Neural progenitor cell (in vitro differentiated cells): Measurements from ENCODE around the gene PCDH8. TPM values are rescaled to one million over a fixed set of nuclear protein-coding genes. Genes with fewer than 3 reads are reported as not detected.
A peak's percentile ranks its signal among the peaks of the same experiment; 100 is the strongest.

ENCODE experiments used
- DNase-seq: peaks from one replicate; pipeline ENCODE4 v3.0.0-alpha.2; 2016; ENCODE audit warnings: low spot score
- H2AFZ ChIP-seq: fragments of 200-600 bp; sonication (generic); replicated peaks from 2 replicates; pipeline ENCODE4 v1.6.1; 2016; ENCODE audit warnings: antibody characterized with exemption
- H3F3A ChIP-seq: fragments of 200-600 bp; sonication (generic); 2 replicates; pipeline ENCODE4 v1.6.1; 2016; ENCODE audit warnings: antibody characterized with exemption, low read depth
- H3K27ac ChIP-seq: fragments of 200-600 bp; sonication (generic); 2 replicates; pipeline ENCODE4 v1.5.1; 2016; ENCODE audit warnings: mild to moderate bottlenecking
- H3K27me3 ChIP-seq: fragments of 200-600 bp; sonication (generic); 2 replicates; pipeline ENCODE4 v1.6.1; 2016; ENCODE audit warnings: mild to moderate bottlenecking, moderate library complexity
- H3K36me3 ChIP-seq: fragments of 200-600 bp; sonication (generic); 2 replicates; pipeline ENCODE4 v1.5.1; 2016
- H3K4me1 ChIP-seq: fragments of 200-600 bp; sonication (generic); 2 replicates; pipeline ENCODE4 v1.6.1; 2016; ENCODE audit warnings: mixed run types
- H3K4me2 ChIP-seq: fragments of 200-600 bp; sonication (generic); 2 replicates; pipeline ENCODE4 v1.6.1; 2016
- H3K4me3 ChIP-seq: fragments of 200-600 bp; sonication (generic); 2 replicates; pipeline ENCODE4 v1.5.1; 2016
- H3K79me2 ChIP-seq: fragments of 200-600 bp; sonication (generic); 2 replicates; pipeline ENCODE4 v1.6.1; 2016; ENCODE audit warnings: low read depth
- H3K9ac ChIP-seq: fragments of 200-600 bp; sonication (generic); 2 replicates; pipeline ENCODE4 v1.6.1; 2016
- H3K9me3 ChIP-seq: fragments of 200-600 bp; sonication (generic); 2 replicates; pipeline ENCODE4 v1.5.1; 2016; ENCODE audit warnings: low read depth
- H4K20me1 ChIP-seq: fragments of 200-600 bp; sonication (generic); 2 replicates; pipeline ENCODE4 v1.6.1; 2016; ENCODE audit warnings: low read depth
- H3K27ac Mint-ChIP-seq: 3 replicates; pipeline ENCODE4 v1.8.0; 2021; ENCODE audit warnings: mixed read lengths
- H3K27me3 Mint-ChIP-seq: 2 replicates; pipeline ENCODE4 v1.8.0; 2022; ENCODE audit warnings: low read depth, mild to moderate bottlenecking, inconsistent platforms, moderate library complexity, mixed read lengths; ENCODE audit not compliant: insufficient read depth
- H3K36me3 Mint-ChIP-seq: 3 replicates; pipeline ENCODE4 v1.8.0; 2021; ENCODE audit warnings: mixed read lengths
- H3K4me1 Mint-ChIP-seq: 3 replicates; pipeline ENCODE4 v1.8.0; 2021; ENCODE audit warnings: mixed read lengths
- H3K4me3 Mint-ChIP-seq: 3 replicates; pipeline ENCODE4 v1.8.0; 2021; ENCODE audit warnings: mild to moderate bottlenecking, moderate library complexity, mixed read lengths
- H3K9me3 Mint-ChIP-seq: 3 replicates; pipeline ENCODE4 v1.8.0; 2020; ENCODE audit warnings: mixed read lengths
- EZH2 ChIP-seq: fragments of 200-600 bp; sonication (generic); IDR thresholded peaks from 2 replicates; pipeline ENCODE4 v1.6.1; 2017; ENCODE audit warnings: antibody characterized with exemption, mild to moderate bottlenecking, moderate library complexity
- EZH2phosphoT487 ChIP-seq: fragments of 200-600 bp; sonication (generic); IDR thresholded peaks from 2 replicates; pipeline ENCODE4 v1.6.1; 2017; ENCODE audit warnings: antibody characterized with exemption
- total RNA-seq: library from RNA; depleted of rRNA; stranded (reverse); fragments of >200 nt; gene quantifications from 2 replicates; pipeline ENCODE4 v1.2.3, GENCODE V29; 2015; ENCODE audit warnings: low replicate concordance
- TF ChIP-seq, protein P1 (sequence below): fragments of 200-600 bp; sonication (generic); IDR thresholded peaks from 2 replicates; pipeline ENCODE4 v1.5.1; 2017; ENCODE audit warnings: antibody characterized with exemption, mild to moderate bottlenecking

The PCDH8 gene
- total RNA-seq, 1 donor from 2014 or later: 0.52 TPM

DNA sequence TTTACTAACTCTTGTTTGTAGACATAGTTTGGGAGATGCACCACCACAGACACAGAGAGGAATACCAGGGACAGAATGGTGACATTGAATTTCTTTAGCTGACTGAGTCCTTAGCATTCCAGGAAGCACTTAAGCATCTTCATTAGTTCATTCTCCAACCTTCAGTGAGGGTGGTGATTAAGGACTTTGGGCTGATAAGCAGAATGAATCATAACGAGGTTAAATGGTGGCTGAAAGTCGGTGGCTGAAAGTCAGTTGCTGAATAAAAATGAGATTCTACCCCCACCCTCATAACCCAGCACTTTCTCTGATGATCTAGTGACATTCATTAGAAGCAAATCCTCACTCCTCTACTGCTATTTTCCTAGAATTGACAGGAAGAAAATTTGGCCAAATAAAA, 10.6 kb downstream of the PCDH8 start:
- Mint-ChIP-seq H3K27me3 (peaks cover 12% of the 10 kb centered on the region), H3K27ac (no peak overlapping the region), H3K4me3 (no peak overlapping the region), H3K9me3 (no peaks in the 10 kb centered on the region), H3K4me1 (peaks cover 40% of the 10 kb centered on the region), H3K36me3 (no peaks in the 10 kb centered on the region)
- Histone ChIP-seq H3K27ac (no peak overlapping the region), H3K79me2 (no peaks in the 10 kb centered on the region), H4K20me1 (no peaks in the 10 kb centered on the region), H3K36me3 (no peaks in the 10 kb centered on the region), H3K9ac (no peak overlapping the region), H3F3A (peaks cover 8% of the 10 kb centered on the region), H3K4me3 (no peak overlapping the region), H2AFZ (no peak overlapping the region), H3K9me3 (no peaks in the 10 kb centered on the region), H3K4me1 (peaks cover 31% of the 10 kb centered on the region), H3K27me3 (peaks cover 24% of the 10 kb centered on the region), H3K4me2 (no peak overlapping the region)
- DNase-seq: no peak
- TF ChIP-seq, protein P1, sequence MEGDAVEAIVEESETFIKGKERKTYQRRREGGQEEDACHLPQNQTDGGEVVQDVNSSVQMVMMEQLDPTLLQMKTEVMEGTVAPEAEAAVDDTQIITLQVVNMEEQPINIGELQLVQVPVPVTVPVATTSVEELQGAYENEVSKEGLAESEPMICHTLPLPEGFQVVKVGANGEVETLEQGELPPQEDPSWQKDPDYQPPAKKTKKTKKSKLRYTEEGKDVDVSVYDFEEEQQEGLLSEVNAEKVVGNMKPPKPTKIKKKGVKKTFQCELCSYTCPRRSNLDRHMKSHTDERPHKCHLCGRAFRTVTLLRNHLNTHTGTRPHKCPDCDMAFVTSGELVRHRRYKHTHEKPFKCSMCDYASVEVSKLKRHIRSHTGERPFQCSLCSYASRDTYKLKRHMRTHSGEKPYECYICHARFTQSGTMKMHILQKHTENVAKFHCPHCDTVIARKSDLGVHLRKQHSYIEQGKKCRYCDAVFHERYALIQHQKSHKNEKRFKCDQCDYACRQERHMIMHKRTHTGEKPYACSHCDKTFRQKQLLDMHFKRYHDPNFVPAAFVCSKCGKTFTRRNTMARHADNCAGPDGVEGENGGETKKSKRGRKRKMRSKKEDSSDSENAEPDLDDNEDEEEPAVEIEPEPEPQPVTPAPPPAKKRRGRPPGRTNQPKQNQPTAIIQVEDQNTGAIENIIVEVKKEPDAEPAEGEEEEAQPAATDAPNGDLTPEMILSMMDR: no peak
- no peak for TF ChIP-seq EZH2
- no peak for TF ChIP-seq EZH2phosphoT487

DNA sequence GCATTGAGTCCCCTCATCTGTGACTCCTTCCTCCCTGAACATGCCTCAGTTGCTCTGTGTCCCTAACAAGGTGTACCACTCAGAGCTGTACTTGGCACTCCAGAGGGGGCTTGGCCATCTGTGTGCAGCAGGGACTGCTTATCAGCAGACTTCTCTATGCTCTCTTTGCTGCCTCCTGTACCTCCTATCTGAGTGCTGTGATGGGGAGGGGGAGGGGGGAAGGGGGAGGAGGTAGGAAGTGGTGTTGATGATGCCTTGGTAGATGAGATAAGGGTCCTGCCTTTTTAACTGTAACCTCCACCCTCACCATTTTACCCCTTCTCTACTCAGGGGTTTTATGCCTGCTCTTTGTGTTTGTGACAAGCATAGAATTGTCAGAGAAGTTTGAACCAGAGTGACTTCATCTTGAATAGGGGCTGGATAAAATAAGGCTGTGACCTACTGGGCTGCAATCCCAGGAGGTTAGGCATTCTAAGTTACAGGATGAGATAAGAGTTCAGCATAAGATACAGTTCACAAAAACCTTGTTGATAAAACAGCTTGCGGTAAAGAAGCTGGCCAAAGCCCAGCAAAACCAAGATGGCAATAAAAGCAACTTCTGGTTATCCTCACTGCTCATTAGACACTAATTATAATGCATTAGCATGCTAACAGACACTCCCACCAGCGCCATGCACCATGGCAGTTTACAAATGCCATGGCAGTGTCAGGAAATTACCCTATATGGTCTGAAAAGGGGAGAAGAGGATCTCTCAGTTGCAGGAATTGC, 13.2 kb downstream of the PCDH8 start:
- no peak overlapping the region for H3K4me2 ChIP-seq

DNA sequence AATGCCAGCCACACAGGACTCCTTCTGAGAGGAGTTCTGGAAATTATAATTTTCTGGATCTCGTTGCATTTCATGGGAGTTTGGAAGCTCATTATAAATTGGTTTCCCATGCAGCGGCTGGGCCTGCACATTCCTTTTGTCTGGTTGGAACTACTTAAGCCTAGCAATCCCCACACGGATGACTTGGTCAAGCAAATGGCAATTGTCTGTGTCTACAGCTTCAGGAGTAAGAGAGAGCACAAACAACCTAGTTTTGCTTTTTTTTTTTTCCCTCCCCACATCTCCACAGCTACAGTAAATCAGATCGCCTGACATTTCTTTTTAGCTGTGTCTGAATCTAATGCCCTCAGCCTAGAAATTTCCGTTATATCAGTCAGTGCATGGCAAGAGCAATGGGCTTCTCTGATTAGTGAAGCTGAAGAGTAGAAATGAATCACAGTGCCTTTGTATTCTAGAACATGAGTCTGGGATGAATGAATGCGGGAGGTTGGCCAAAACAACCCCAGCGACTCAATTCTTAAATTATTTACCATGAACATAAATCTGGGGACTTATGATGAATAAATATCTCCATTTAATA, 15.1 kb downstream of the PCDH8 start:
- peaks cover 8% of the 10 kb centered on the region for H3F3A ChIP-seq
- peaks cover 8% of the 10 kb centered on the region for H3K27me3 Mint-ChIP-seq
- H3K9ac ChIP-seq: no peak overlapping the region
- peak overlapping the region; percentile 95 for H3K27ac Mint-ChIP-seq
- H2AFZ ChIP-seq: peak overlapping the region; percentile 71
- peak overlapping the region; percentile 26 for H3K4me3 ChIP-seq
- peak; percentile 88 for DNase-seq
- H3K4me3 Mint-ChIP-seq: peak overlapping the region; percentile 18
- peak overlapping the region; percentile 68 for H3K4me2 ChIP-seq
- no peaks in the 10 kb centered on the region for H3K36me3 Mint-ChIP-seq
- H3K9me3 ChIP-seq: no peaks in the 10 kb centered on the region
- H3K27me3 ChIP-seq: no peaks in the 10 kb centered on the region
- H3K27ac ChIP-seq: peak overlapping the region; percentile 79
- H3K79me2 ChIP-seq: no peaks in the 10 kb centered on the region
- H3K36me3 ChIP-seq: no peaks in the 10 kb centered on the region
- TF ChIP-seq EZH2 (no peak), EZH2phosphoT487 (no peak)
- TF ChIP-seq, protein P1: no peak
- H3K4me1 Mint-ChIP-seq: peaks cover 23% of the 10 kb centered on the region
- H4K20me1 ChIP-seq: no peaks in the 10 kb centered on the region
- H3K9me3 Mint-ChIP-seq: no peaks in the 10 kb centered on the region
- peaks cover 29% of the 10 kb centered on the region for H3K4me1 ChIP-seq

More for the DNA sequence above, 13.2 kb downstream of the PCDH8 start:
- Histone ChIP-seq H3F3A (peaks cover 8% of the 10 kb centered on the region), H2AFZ (no peak overlapping the region), H3K27me3 (peaks cover 5% of the 10 kb centered on the region), H4K20me1 (no peaks in the 10 kb centered on the region), H3K9me3 (no peaks in the 10 kb centered on the region), H3K36me3 (no peaks in the 10 kb centered on the region), H3K27ac (no peak overlapping the region), H3K4me1 (peaks cover 35% of the 10 kb centered on the region), H3K4me3 (no peak overlapping the region), H3K79me2 (no peaks in the 10 kb centered on the region), H3K9ac (no peak overlapping the region)
- Mint-ChIP-seq H3K4me3 (no peak overlapping the region), H3K36me3 (no peaks in the 10 kb centered on the region), H3K4me1 (peaks cover 31% of the 10 kb centered on the region), H3K9me3 (no peaks in the 10 kb centered on the region), H3K27me3 (peaks cover 8% of the 10 kb centered on the region), H3K27ac (no peak overlapping the region)
- no peak for DNase-seq
- no peak for TF ChIP-seq EZH2
- TF ChIP-seq EZH2phosphoT487: no peak
- TF ChIP-seq, protein P1: no peak
